GM23338 (cell line): ENCODE measurements around the gene KDM4B. TPM values are rescaled to one million over a fixed set of nuclear protein-coding genes. Genes with fewer than 3 reads are reported as not detected.

Experiments
- ATAC-seq: fragments of 200-7000 bp; cut with Tn5 transposase; 3 replicates; pipeline ENCODE4 v1.9.1; 2020
- DNase-seq: peaks from one replicate; pipeline ENCODE4 v3.0.0-alpha.2; 2015; ENCODE audit warnings: low spot score
- H2AFZ ChIP-seq: fragments of 200-600 bp; sonication (generic); 2 replicates; pipeline ENCODE4 v1.8.0; 2016; ENCODE audit warnings: antibody characterized with exemption, mild to moderate bottlenecking, moderate library complexity
- H3F3A ChIP-seq: fragments of 200-600 bp; sonication (generic); replicated peaks from 2 replicates; pipeline ENCODE4 v1.8.0; 2017; ENCODE audit warnings: antibody characterized with exemption, mixed run types, low read depth
- H3K27ac ChIP-seq: fragments of 200-600 bp; sonication (generic); 2 replicates; pipeline ENCODE4 v1.6.1; 2016; ENCODE audit warnings: low read depth
- H3K27me3 ChIP-seq: fragments of 200-600 bp; sonication (generic); 2 replicates; pipeline ENCODE4 v1.8.0; 2016; ENCODE audit warnings: mild to moderate bottlenecking, mixed run types, moderate library complexity; ENCODE audit not compliant: insufficient read depth
- H3K36me3 ChIP-seq: fragments of 200-600 bp; sonication (generic); 2 replicates; pipeline ENCODE4 v1.8.0; 2016; ENCODE audit warnings: mild to moderate bottlenecking; ENCODE audit not compliant: insufficient read depth
- H3K4me1 ChIP-seq: fragments of 200-600 bp; sonication (generic); 2 replicates; pipeline ENCODE4 v1.8.0; 2016; ENCODE audit warnings: mild to moderate bottlenecking, moderate library complexity; ENCODE audit not compliant: insufficient read depth
- H3K4me2 ChIP-seq: fragments of 200-600 bp; sonication (generic); 2 replicates; pipeline ENCODE4 v1.7.1; 2017; ENCODE audit warnings: mixed run types
- H3K4me3 ChIP-seq: fragments of 200-600 bp; sonication (generic); 2 replicates; pipeline ENCODE4 v1.6.1; 2016; ENCODE audit warnings: mixed run types
- H3K79me2 ChIP-seq: fragments of 200-600 bp; sonication (generic); replicated peaks from 2 replicates; pipeline ENCODE4 v1.8.0; 2017; ENCODE audit warnings: mild to moderate bottlenecking; ENCODE audit not compliant: insufficient read depth
- H3K9me2 ChIP-seq: fragments of 200-600 bp; sonication (generic); 2 replicates; pipeline ENCODE4 v1.8.0; 2017; ENCODE audit not compliant: insufficient read depth
- H4K20me1 ChIP-seq: fragments of 200-600 bp; sonication (generic); replicated peaks from 2 replicates; pipeline ENCODE4 v1.8.0; 2017; ENCODE audit warnings: mild to moderate bottlenecking; ENCODE audit not compliant: insufficient read depth
- H3K27ac Mint-ChIP-seq: 2 replicates; pipeline ENCODE4 v1.8.0; 2020; ENCODE audit warnings: inconsistent platforms, mild to moderate bottlenecking, moderate library complexity, mixed read lengths
- H3K27me3 Mint-ChIP-seq: 3 replicates; pipeline ENCODE4 v1.8.0; 2022; ENCODE audit warnings: low read depth, mild to moderate bottlenecking, moderate library complexity, mixed read lengths, inconsistent platforms; ENCODE audit not compliant: insufficient read depth, poor library complexity
- H3K36me3 Mint-ChIP-seq: 3 replicates; pipeline ENCODE4 v1.8.0; 2021; ENCODE audit warnings: low read depth, mild to moderate bottlenecking, inconsistent platforms, moderate library complexity, mixed read lengths
- H3K4me1 Mint-ChIP-seq: 3 replicates; pipeline ENCODE4 v1.8.0; 2020; ENCODE audit warnings: mild to moderate bottlenecking, inconsistent platforms, mixed read lengths
- H3K4me3 Mint-ChIP-seq: 3 replicates; pipeline ENCODE4 v1.8.0; 2021; ENCODE audit warnings: moderate library complexity, mild to moderate bottlenecking, inconsistent platforms, mixed read lengths
- H3K9me3 Mint-ChIP-seq: 3 replicates; pipeline ENCODE4 v1.8.0; 2020; ENCODE audit warnings: moderate library complexity, mild to moderate bottlenecking, inconsistent platforms, mixed read lengths
- CREB1 ChIP-seq: fragments of 250-450 bp; sonication (Bioruptor Pico); IDR thresholded peaks from 2 replicates; pipeline ENCODE4 v1.5.0; 2020; ENCODE audit warnings: low read depth, mild to moderate bottlenecking, moderate library complexity
- EZH2 ChIP-seq: fragments of 200-600 bp; sonication (generic); IDR thresholded peaks from one replicate; pipeline ENCODE4 v1.8.0; 2017; ENCODE audit warnings: antibody characterized with exemption, mild to moderate bottlenecking, low read depth; ENCODE audit not compliant: unreplicated experiment
- EZH2phosphoT487 ChIP-seq: fragments of 200-600 bp; sonication (generic); IDR thresholded peaks from one replicate; pipeline ENCODE4 v1.8.1; 2018; ENCODE audit warnings: antibody characterized with exemption; ENCODE audit not compliant: unreplicated experiment
- JUNB ChIP-seq: IDR thresholded peaks from one replicate; pipeline ENCODE4 v1.6.1; 2016; ENCODE audit warnings: antibody characterized with exemption; ENCODE audit not compliant: unreplicated experiment
- NANOG ChIP-seq: IDR thresholded peaks from 2 replicates; pipeline ENCODE4 v1.6.1; 2016; ENCODE audit warnings: antibody characterized with exemption, borderline replicate concordance
- POLR2AphosphoS5 ChIP-seq: IDR thresholded peaks from 2 replicates; pipeline ENCODE4 v1.6.1; 2016; ENCODE audit warnings: antibody characterized with exemption, low read depth
- STAT1 ChIP-seq: IDR thresholded peaks from one replicate; pipeline ENCODE4 v1.6.1; 2016; ENCODE audit warnings: antibody characterized with exemption; ENCODE audit not compliant: unreplicated experiment
- ZNF114 ChIP-seq: fragments of 250-450 bp; sonication (Bioruptor Pico); IDR thresholded peaks from 2 replicates; pipeline ENCODE4 v1.5.0; 2020; ENCODE audit warnings: mild to moderate bottlenecking, moderate library complexity
- ZNF331 ChIP-seq: fragments of 250-450 bp; sonication (Bioruptor Pico); IDR thresholded peaks from 2 replicates; pipeline ENCODE4 v1.5.0; 2020; ENCODE audit warnings: low read depth, mild to moderate bottlenecking, moderate library complexity
- polyA plus RNA-seq: library from polyadenylated mRNA; unstranded; fragments of >200 nt; fragmentation: Nextera tagmentation; extraction: Ambion mirVana; gene quantifications from 2 replicates; pipeline ENCODE4 v1.2.1, GENCODE V29; 2016
- total RNA-seq: library from RNA; depleted of rRNA; stranded (reverse); fragments of >200 nt; shearing (Covaris generic); gene quantifications from 2 replicates; pipeline ENCODE4 v1.2.3, GENCODE V29; 2014
- TF ChIP-seq, protein P1 (sequence below): IDR thresholded peaks from one replicate; pipeline ENCODE4 v1.6.1; 2018; ENCODE audit warnings: antibody characterized with exemption; ENCODE audit not compliant: unreplicated experiment
- TF ChIP-seq, protein P2 (sequence below), 2 experiments: fragments of 200-600 bp in 1 of 2; sonication (generic) in 1 of 2; conservative IDR thresholded peaks; 2 replicates each; pipeline versions ENCODE4 v1.5.1 to v1.6.1; 2016 to 2017; ENCODE audit warnings: antibody characterized with exemption in 2 of 2, low read depth in 2 of 2, mild to moderate bottlenecking in 2 of 2, moderate library complexity in 1 of 2
- TF ChIP-seq, protein P3 (sequence below): fragments of 250-450 bp; sonication (Bioruptor Pico); IDR thresholded peaks from 2 replicates; pipeline ENCODE4 v1.5.0; 2020; ENCODE audit warnings: mild to moderate bottlenecking, moderate library complexity
- TF ChIP-seq, protein P4 (sequence below): IDR thresholded peaks from 2 replicates; pipeline ENCODE4 v1.6.1; 2016; ENCODE audit warnings: antibody characterized with exemption

Gene KDM4B
- total and polyA plus RNA-seq, 2 experiments from 2014 or later: 9.1 to 27.6 TPM

DNA sequence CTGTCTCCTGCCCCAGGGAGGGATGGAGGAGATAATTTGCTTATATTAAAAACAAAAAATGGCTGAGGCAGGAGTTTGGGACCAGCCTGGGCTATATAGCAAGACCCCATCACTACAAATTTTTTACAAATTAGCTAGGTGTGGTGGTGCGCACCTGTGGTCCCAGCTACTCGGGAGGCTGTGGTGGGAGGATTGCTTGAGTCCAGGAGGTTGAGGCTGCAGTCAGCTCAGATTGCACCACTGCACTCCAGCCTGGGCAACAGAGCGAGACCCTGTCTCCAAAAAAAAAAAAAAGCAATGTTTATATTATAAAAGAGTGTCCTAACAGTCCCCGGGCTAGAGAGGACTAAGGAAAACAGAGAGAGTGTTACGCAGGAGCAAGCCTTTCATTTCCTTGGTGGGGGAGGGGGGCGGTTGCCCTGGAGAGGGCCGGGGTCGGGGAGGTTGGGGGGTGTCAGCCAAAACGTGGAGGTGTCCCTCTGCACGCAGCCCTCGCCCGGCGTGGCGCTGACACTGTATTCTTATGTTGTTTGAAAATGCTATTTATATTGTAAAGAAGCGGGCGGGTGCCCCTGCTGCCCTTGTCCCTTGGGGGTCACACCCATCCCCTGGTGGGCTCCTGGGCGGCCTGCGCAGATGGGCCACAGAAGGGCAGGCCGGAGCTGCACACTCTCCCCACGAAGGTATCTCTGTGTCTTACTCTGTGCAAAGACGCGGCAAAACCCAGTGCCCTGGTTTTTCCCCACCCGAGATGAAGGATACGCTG lies 184.0 kb downstream of the KDM4B start:
- H3K4me2 ChIP-seq: no peak overlapping the region
- no peak overlapping the region for H3K27ac ChIP-seq
- peaks cover 7% of the 10 kb centered on the region for H3K4me1 ChIP-seq
- H3K4me3 ChIP-seq: no peak overlapping the region
- no peak overlapping the region for H3K27ac Mint-ChIP-seq
- no peaks in the 10 kb centered on the region for H4K20me1 ChIP-seq
- 0 out of 2 replicates have a peak, but pooled peaks cover 5% of the 10 kb centered on the region for H3F3A ChIP-seq
- peaks cover 29% of the 10 kb centered on the region for H3K4me1 Mint-ChIP-seq
- TF ChIP-seq, protein P1, sequence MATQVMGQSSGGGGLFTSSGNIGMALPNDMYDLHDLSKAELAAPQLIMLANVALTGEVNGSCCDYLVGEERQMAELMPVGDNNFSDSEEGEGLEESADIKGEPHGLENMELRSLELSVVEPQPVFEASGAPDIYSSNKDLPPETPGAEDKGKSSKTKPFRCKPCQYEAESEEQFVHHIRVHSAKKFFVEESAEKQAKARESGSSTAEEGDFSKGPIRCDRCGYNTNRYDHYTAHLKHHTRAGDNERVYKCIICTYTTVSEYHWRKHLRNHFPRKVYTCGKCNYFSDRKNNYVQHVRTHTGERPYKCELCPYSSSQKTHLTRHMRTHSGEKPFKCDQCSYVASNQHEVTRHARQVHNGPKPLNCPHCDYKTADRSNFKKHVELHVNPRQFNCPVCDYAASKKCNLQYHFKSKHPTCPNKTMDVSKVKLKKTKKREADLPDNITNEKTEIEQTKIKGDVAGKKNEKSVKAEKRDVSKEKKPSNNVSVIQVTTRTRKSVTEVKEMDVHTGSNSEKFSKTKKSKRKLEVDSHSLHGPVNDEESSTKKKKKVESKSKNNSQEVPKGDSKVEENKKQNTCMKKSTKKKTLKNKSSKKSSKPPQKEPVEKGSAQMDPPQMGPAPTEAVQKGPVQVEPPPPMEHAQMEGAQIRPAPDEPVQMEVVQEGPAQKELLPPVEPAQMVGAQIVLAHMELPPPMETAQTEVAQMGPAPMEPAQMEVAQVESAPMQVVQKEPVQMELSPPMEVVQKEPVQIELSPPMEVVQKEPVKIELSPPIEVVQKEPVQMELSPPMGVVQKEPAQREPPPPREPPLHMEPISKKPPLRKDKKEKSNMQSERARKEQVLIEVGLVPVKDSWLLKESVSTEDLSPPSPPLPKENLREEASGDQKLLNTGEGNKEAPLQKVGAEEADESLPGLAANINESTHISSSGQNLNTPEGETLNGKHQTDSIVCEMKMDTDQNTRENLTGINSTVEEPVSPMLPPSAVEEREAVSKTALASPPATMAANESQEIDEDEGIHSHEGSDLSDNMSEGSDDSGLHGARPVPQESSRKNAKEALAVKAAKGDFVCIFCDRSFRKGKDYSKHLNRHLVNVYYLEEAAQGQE: no peak
- TF ChIP-seq POLR2AphosphoS5 (no peak), ZNF114 (CRISPR knock-in tag) (no peak), EZH2phosphoT487 (no peak), NANOG (no peak), JUNB (no peak), EZH2 (no peak), CREB1 (CRISPR knock-in tag) (no peak), ZNF331 (no peak), STAT1 (no peak)
- TF ChIP-seq, protein P2, sequence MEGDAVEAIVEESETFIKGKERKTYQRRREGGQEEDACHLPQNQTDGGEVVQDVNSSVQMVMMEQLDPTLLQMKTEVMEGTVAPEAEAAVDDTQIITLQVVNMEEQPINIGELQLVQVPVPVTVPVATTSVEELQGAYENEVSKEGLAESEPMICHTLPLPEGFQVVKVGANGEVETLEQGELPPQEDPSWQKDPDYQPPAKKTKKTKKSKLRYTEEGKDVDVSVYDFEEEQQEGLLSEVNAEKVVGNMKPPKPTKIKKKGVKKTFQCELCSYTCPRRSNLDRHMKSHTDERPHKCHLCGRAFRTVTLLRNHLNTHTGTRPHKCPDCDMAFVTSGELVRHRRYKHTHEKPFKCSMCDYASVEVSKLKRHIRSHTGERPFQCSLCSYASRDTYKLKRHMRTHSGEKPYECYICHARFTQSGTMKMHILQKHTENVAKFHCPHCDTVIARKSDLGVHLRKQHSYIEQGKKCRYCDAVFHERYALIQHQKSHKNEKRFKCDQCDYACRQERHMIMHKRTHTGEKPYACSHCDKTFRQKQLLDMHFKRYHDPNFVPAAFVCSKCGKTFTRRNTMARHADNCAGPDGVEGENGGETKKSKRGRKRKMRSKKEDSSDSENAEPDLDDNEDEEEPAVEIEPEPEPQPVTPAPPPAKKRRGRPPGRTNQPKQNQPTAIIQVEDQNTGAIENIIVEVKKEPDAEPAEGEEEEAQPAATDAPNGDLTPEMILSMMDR (conservative IDR thresholded peaks at IDR 0.05; ENCODE audit: low read depth in 2 of 2): no peak
- TF ChIP-seq, protein P3, sequence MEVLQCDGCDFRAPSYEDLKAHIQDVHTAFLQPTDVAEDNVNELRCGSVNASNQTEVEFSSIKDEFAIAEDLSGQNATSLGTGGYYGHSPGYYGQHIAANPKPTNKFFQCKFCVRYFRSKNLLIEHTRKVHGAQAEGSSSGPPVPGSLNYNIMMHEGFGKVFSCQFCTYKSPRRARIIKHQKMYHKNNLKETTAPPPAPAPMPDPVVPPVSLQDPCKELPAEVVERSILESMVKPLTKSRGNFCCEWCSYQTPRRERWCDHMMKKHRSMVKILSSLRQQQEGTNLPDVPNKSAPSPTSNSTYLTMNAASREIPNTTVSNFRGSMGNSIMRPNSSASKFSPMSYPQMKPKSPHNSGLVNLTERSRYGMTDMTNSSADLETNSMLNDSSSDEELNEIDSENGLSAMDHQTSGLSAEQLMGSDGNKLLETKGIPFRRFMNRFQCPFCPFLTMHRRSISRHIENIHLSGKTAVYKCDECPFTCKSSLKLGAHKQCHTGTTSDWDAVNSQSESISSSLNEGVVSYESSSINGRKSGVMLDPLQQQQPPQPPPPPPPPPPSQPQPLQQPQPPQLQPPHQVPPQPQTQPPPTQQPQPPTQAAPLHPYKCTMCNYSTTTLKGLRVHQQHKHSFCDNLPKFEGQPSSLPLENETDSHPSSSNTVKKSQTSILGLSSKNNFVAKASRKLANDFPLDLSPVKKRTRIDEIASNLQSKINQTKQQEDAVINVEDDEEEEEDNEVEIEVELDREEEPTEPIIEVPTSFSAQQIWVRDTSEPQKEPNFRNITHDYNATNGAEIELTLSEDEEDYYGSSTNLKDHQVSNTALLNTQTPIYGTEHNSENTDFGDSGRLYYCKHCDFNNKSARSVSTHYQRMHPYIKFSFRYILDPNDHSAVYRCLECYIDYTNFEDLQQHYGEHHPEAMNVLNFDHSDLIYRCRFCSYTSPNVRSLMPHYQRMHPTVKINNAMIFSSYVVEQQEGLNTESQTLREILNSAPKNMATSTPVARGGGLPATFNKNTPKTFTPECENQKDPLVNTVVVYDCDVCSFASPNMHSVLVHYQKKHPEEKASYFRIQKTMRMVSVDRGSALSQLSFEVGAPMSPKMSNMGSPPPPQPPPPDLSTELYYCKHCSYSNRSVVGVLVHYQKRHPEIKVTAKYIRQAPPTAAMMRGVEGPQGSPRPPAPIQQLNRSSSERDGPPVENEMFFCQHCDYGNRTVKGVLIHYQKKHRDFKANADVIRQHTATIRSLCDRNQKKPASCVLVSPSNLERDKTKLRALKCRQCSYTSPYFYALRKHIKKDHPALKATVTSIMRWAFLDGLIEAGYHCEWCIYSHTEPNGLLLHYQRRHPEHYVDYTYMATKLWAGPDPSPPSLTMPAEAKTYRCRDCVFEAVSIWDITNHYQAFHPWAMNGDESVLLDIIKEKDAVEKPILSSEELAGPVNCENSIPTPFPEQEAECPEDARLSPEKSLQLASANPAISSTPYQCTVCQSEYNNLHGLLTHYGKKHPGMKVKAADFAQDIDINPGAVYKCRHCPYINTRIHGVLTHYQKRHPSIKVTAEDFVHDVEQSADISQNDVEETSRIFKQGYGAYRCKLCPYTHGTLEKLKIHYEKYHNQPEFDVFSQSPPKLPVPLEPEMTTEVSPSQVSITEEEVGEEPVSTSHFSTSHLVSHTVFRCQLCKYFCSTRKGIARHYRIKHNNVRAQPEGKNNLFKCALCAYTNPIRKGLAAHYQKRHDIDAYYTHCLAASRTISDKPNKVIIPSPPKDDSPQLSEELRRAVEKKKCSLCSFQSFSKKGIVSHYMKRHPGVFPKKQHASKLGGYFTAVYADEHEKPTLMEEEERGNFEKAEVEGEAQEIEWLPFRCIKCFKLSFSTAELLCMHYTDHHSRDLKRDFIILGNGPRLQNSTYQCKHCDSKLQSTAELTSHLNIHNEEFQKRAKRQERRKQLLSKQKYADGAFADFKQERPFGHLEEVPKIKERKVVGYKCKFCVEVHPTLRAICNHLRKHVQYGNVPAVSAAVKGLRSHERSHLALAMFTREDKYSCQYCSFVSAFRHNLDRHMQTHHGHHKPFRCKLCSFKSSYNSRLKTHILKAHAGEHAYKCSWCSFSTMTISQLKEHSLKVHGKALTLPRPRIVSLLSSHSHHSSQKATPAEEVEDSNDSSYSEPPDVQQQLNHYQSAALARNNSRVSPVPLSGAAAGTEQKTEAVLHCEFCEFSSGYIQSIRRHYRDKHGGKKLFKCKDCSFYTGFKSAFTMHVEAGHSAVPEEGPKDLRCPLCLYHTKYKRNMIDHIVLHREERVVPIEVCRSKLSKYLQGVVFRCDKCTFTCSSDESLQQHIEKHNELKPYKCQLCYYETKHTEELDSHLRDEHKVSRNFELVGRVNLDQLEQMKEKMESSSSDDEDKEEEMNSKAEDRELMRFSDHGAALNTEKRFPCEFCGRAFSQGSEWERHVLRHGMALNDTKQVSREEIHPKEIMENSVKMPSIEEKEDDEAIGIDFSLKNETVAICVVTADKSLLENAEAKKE (CRISPR knock-in tag): no peak
- TF ChIP-seq, protein P4, sequence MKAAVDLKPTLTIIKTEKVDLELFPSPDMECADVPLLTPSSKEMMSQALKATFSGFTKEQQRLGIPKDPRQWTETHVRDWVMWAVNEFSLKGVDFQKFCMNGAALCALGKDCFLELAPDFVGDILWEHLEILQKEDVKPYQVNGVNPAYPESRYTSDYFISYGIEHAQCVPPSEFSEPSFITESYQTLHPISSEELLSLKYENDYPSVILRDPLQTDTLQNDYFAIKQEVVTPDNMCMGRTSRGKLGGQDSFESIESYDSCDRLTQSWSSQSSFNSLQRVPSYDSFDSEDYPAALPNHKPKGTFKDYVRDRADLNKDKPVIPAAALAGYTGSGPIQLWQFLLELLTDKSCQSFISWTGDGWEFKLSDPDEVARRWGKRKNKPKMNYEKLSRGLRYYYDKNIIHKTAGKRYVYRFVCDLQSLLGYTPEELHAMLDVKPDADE: no peak
- no peak for ATAC-seq
- peaks cover 7% of the 10 kb centered on the region; the same call in 2 of the 3 replicates for H3K36me3 Mint-ChIP-seq
- no peaks in the 10 kb centered on the region for H3K36me3 ChIP-seq
- peaks cover 7% of the 10 kb centered on the region; the same call in 2 of the 3 replicates for H3K9me3 Mint-ChIP-seq
- H3K27me3 Mint-ChIP-seq: peaks cover 17% of the 10 kb centered on the region
- no peaks in the 10 kb centered on the region for H3K79me2 ChIP-seq
- no peaks in the 10 kb centered on the region for H3K27me3 ChIP-seq
- DNase-seq: no peak
- no peak overlapping the region for H2AFZ ChIP-seq
- H3K9me2 ChIP-seq: no peaks in the 10 kb centered on the region
- no peak overlapping the region for H3K4me3 Mint-ChIP-seq
